Measurements from ENCODE around the gene SLC1A3.

DNA sequence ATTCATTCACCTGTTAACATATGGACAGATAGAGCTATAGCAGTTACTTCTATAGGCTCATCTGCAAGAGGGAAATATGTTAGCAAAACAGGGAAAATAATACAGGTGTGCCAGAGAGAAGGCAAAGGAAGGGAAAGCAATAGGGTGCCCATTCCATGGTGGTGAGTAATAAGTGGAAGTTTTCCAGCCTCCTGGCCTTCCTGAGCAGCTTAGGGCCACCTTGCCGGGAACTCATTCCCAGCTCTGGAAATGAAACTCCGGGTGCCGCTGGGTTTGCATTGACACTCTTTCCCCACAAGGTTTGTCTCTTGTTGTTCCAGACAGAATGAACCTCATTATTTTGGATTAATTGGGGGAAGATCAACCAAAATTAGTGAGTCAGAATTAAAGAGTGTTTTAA lies 58.4 kb downstream of the SLC1A3 start:
- TF ChIP-seq EZH2phosphoT487 (IDR thresholded peaks at IDR 0.05; ENCODE audit: low read length) (no peak), EZH2 (optimal IDR thresholded peaks at IDR 0.05; ENCODE audit: low read depth, low read length) (no peak)
